ENCODE measurements around the gene C12orf75.

DNA sequence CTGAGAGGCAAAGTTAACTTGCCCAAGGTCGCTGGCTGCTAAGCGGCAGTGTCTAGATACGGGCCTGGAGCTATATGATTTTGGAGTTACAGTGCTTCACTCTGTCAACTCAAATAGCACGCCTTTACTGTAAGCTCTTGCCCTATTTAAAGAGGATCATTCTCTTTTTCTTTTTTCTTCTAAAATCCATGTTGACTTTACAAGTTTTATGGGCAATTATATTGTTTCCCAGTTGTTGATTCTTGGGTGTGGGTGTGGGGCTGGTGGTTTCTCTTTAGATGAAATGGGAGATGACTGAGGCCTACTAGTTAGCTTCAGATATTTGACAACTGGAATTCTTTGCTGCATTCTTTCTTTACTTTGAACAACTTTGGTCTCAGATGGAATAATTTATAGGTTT lies 70.7 kb downstream of the C12orf75 start:
- no peak for TF ChIP-seq POLR2AphosphoS5 (IDR thresholded peaks at IDR 0.05; ENCODE audit: low read depth)
- TF ChIP-seq, protein P1, sequence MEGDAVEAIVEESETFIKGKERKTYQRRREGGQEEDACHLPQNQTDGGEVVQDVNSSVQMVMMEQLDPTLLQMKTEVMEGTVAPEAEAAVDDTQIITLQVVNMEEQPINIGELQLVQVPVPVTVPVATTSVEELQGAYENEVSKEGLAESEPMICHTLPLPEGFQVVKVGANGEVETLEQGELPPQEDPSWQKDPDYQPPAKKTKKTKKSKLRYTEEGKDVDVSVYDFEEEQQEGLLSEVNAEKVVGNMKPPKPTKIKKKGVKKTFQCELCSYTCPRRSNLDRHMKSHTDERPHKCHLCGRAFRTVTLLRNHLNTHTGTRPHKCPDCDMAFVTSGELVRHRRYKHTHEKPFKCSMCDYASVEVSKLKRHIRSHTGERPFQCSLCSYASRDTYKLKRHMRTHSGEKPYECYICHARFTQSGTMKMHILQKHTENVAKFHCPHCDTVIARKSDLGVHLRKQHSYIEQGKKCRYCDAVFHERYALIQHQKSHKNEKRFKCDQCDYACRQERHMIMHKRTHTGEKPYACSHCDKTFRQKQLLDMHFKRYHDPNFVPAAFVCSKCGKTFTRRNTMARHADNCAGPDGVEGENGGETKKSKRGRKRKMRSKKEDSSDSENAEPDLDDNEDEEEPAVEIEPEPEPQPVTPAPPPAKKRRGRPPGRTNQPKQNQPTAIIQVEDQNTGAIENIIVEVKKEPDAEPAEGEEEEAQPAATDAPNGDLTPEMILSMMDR (conservative IDR thresholded peaks at IDR 0.05; ENCODE audit: low read depth in 2 of 2): no peak
- TF ChIP-seq REST (IDR thresholded peaks at IDR 0.05; ENCODE audit: unreplicated experiment): no peak
- TF ChIP-seq ETS1 (IDR thresholded peaks at IDR 0.05): no peak
- no peak for TF ChIP-seq EZH2phosphoT487 (IDR thresholded peaks at IDR 0.05; ENCODE audit: unreplicated experiment)
- no peak for TF ChIP-seq ZNF114 (CRISPR knock-in tag; IDR thresholded peaks at IDR 0.05)

Measured in GM23338 (cell line).